ENCODE results near the gene EXOC2. TPM values are rescaled to one million over a fixed set of nuclear protein-coding genes. Genes with fewer than 3 reads are reported as not detected.

EXOC2 gene
- polyA plus RNA-seq, 1 donor (not counting 4 experiments of a cell fraction or from before 2014, with no cell fraction given), result 28.4 TPM

GRCh38 chr6:496649-497048 lies 196.3 kb downstream of the EXOC2 start:
- Histone ChIP-seq H4K20me1 (ENCODE audit: control insufficient read depth, extremely low read depth, insufficient read depth, low read length) (no peaks in the 10 kb centered on the region), H3K9me1 (ENCODE audit: control insufficient read depth, extremely low read depth, insufficient read depth, low read length) (no peaks in the 10 kb centered on the region), H3K9ac (ENCODE audit: control insufficient read depth, extremely low read depth, insufficient read depth, low read length) (no peak overlapping the region), H3K27me3 (ENCODE audit: control insufficient read depth, extremely low read depth, insufficient read depth, low read length) (no peaks in the 10 kb centered on the region), H3K36me3 (ENCODE audit: control insufficient read depth in 2 of 2, extremely low read depth in 1 of 2, insufficient read depth in 2 of 2, low read length in 2 of 2) (peaks cover 2 to 3% of the 10 kb centered on the region in 2 experiments), H3K4me1 (ENCODE audit: control insufficient read depth, extremely low read depth, insufficient read depth, low read length) (no peaks in the 10 kb centered on the region), H3K9me3 (ENCODE audit: control insufficient read depth, low read depth, low read length) (no peaks in the 10 kb centered on the region), H3K4me2 (ENCODE audit: control insufficient read depth, extremely low read depth, insufficient read depth, low read depth, low read length) (no peak overlapping the region), H3K4me3 (ENCODE audit: control insufficient read depth in 2 of 3, extremely low read depth in 1 of 3, insufficient read depth in 2 of 3, low read depth in 1 of 3, low read length in 3 of 3) (no peak overlapping the region), H2AFZ (ENCODE audit: control insufficient read depth, low read length) (no peak overlapping the region), H3K27ac (ENCODE audit: control insufficient read depth, insufficient read depth, low read length) (no peak overlapping the region), H3K79me2 (ENCODE audit: control insufficient read depth, insufficient read depth, low read length) (no peaks in the 10 kb centered on the region)
- dilution Hi-C loops (cut with MboI; ENCODE audit: extremely low pct_ligation_motif_present, low sequenced_read_pairs), result no loop called here
- no peak for TF ChIP-seq CTCF (optimal IDR thresholded peaks at IDR 0.05 in 1 of 3, IDR thresholded peaks at IDR 0.05 in 1 of 3, conservative IDR thresholded peaks at IDR 0.05 in 1 of 3; ENCODE audit: extremely low read depth in 1 of 3, insufficient read depth in 2 of 3, low read length in 3 of 3)
- TF ChIP-seq EZH2 (IDR thresholded peaks at IDR 0.05; ENCODE audit: low read length), result no peak
- no peak for DNase-seq (ENCODE audit: low read depth, low spot score)
- FAIRE-seq, result no peak

- H3K79me2 ChIP-seq (ENCODE audit: control insufficient read depth, insufficient read depth, low read length), result no peaks in the 10 kb centered on the region
- no peaks in the 10 kb centered on the region for H4K20me1 ChIP-seq (ENCODE audit: control insufficient read depth, extremely low read depth, insufficient read depth, low read length)
- peaks cover 2 to 3% of the 10 kb centered on the region in 2 experiments for H3K36me3 ChIP-seq (ENCODE audit: control insufficient read depth in 2 of 2, extremely low read depth in 1 of 2, insufficient read depth in 2 of 2, low read length in 2 of 2)
- H3K27ac ChIP-seq (ENCODE audit: control insufficient read depth, insufficient read depth, low read length), result no peak overlapping the region
- dilution Hi-C loops (cut with MboI; ENCODE audit: extremely low pct_ligation_motif_present, low sequenced_read_pairs), result no loop called here
- no peaks in the 10 kb centered on the region for H3K9me1 ChIP-seq (ENCODE audit: control insufficient read depth, extremely low read depth, insufficient read depth, low read length)
- H3K4me1 ChIP-seq (ENCODE audit: control insufficient read depth, extremely low read depth, insufficient read depth, low read length), result no peaks in the 10 kb centered on the region
- no peak overlapping the region for H2AFZ ChIP-seq (ENCODE audit: control insufficient read depth, low read length)
- H3K4me2 ChIP-seq (ENCODE audit: control insufficient read depth, extremely low read depth, insufficient read depth, low read depth, low read length), result no peak overlapping the region
- no peaks in the 10 kb centered on the region for H3K27me3 ChIP-seq (ENCODE audit: control insufficient read depth, extremely low read depth, insufficient read depth, low read length)
- H3K9ac ChIP-seq (ENCODE audit: control insufficient read depth, extremely low read depth, insufficient read depth, low read length), result no peak overlapping the region
- TF ChIP-seq EZH2 (IDR thresholded peaks at IDR 0.05; ENCODE audit: low read length) (no peak), CTCF (optimal IDR thresholded peaks at IDR 0.05 in 1 of 3, IDR thresholded peaks at IDR 0.05 in 1 of 3, conservative IDR thresholded peaks at IDR 0.05 in 1 of 3; ENCODE audit: extremely low read depth in 1 of 3, insufficient read depth in 2 of 3, low read length in 3 of 3) (no peak)
- no peaks in the 10 kb centered on the region for H3K9me3 ChIP-seq (ENCODE audit: control insufficient read depth, low read depth, low read length)
- DNase-seq (ENCODE audit: low read depth, low spot score), result no peak
- FAIRE-seq, result no peak
- H3K4me3 ChIP-seq (ENCODE audit: control insufficient read depth in 2 of 3, extremely low read depth in 1 of 3, insufficient read depth in 2 of 3, low read depth in 1 of 3, low read length in 3 of 3), result no peak overlapping the region
Measured at GRCh38 chr6:494394-494793, 198.5 kb downstream of the EXOC2 start.

Measured in keratinocyte (primary cell).